GM12891 (cell line): ENCODE results near the gene CHRM5.

ENCODE experiments used
- POLR2A ChIP-seq: IDR thresholded peaks from 2 replicates; pipeline ENCODE4 v1.6.1; 2011; ENCODE audit warnings: low read depth, low read length, control low read depth
- POLR2AphosphoS5 ChIP-seq: IDR thresholded peaks from 2 replicates; pipeline ENCODE4 v1.6.1; 2011; ENCODE audit warnings: low read depth, low read length, control low read depth
- POU2F2 ChIP-seq: IDR thresholded peaks from 2 replicates; pipeline ENCODE4 v1.6.1; 2011; ENCODE audit warnings: low read depth, mild to moderate bottlenecking, control low read depth, low read length, moderate library complexity
- TAF1 ChIP-seq: IDR thresholded peaks from 2 replicates; pipeline ENCODE4 v1.6.1; 2011; ENCODE audit warnings: low read depth, low read length, control low read depth

DNA sequence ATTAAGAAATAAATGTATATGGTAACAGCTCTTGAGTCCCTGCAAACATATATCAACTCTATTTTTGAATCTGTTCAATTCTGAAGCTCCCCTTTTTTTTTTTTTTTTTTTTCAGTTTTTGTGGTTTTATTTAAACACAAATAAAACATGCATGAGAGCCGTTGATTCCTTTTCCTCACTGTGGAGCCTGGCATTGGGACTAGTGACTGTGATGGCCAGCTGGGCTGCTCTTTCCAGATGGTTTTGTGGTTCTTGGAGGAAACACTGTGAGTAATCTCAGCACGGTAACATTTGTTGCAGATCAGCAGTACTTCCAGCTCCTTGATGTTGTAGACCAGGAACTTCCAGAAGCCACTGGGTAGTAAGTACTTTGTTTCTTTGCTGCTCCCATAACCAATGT lies 117.4 kb downstream of the CHRM5 start:
- no peak for TF ChIP-seq POLR2A
- TF ChIP-seq POLR2AphosphoS5, result no peak
- no peak for TF ChIP-seq POU2F2
- TF ChIP-seq TAF1, result no peak
